ENCODE results near the gene TXNDC11.

Gene TXNDC11

GRCh38 chr16:11752856-11753255, 10.2 kb upstream of the TXNDC11 start:
- no peak for DNase-seq

GRCh38 chr16:11750056-11750455, 7.4 kb upstream of the TXNDC11 start:
- no peak for DNase-seq

GRCh38 chr16:11748404-11749254, 6.0 kb upstream of the TXNDC11 start:
- DNase-seq = no peak

- DNase-seq = no peak
Measured at GRCh38 chr16:11747949-11748403, 5.3 kb upstream of the TXNDC11 start.

- no peak for DNase-seq
Measured at GRCh38 chr16:11744075-11744470, 1.4 kb upstream of the TXNDC11 start.

- DNase-seq = peak; percentile 15
Measured at GRCh38 chr16:11743308-11744074, 834 bp upstream of the TXNDC11 start.

- peak; percentile 39 for DNase-seq
Measured at GRCh38 chr16:11742093-11742535, 543 bp downstream of the TXNDC11 start.

- DNase-seq = no peak
Measured at GRCh38 chr16:11740567-11740966, 2.1 kb downstream of the TXNDC11 start.

GRCh38 chr16:11738742-11739544, 3.7 kb downstream of the TXNDC11 start:
- DNase-seq = no peak

- DNase-seq = no peak
Measured at GRCh38 chr16:11737713-11738112, 4.9 kb downstream of the TXNDC11 start.

GRCh38 chr16:11736903-11737302, 5.8 kb downstream of the TXNDC11 start:
- DNase-seq = no peak

GRCh38 chr16:11735787-11736186, 6.9 kb downstream of the TXNDC11 start:
- DNase-seq = no peak

- DNase-seq = no peak
Measured at GRCh38 chr16:11734653-11735043, 8.0 kb downstream of the TXNDC11 start.

- no peak for DNase-seq
Measured at GRCh38 chr16:11734025-11734652, 8.5 kb downstream of the TXNDC11 start.

GRCh38 chr16:11731222-11731621, 11.4 kb downstream of the TXNDC11 start:
- DNase-seq = no peak

- DNase-seq = no peak
Measured at GRCh38 chr16:11729787-11730186, 12.9 kb downstream of the TXNDC11 start.

GRCh38 chr16:11727796-11728543, 14.7 kb downstream of the TXNDC11 start:
- DNase-seq = no peak

GRCh38 chr16:11726008-11726407, 16.6 kb downstream of the TXNDC11 start:
- no peak for DNase-seq

GRCh38 chr16:11725457-11725856, 17.2 kb downstream of the TXNDC11 start:
- DNase-seq = no peak

- no peak for DNase-seq
Measured at GRCh38 chr16:11722468-11722808, 20.2 kb downstream of the TXNDC11 start.

GRCh38 chr16:11721781-11722467, 20.7 kb downstream of the TXNDC11 start:
- no peak for DNase-seq

All from activated CD4-positive, alpha-beta T cell treated with anti-CD3 and anti-CD28 coated beads, Interleukin-2, amount 50 U/mL, for 1 hour (primary cell).